ENCODE results near the gene PSORS1C2. TPM values are rescaled to one million over a fixed set of nuclear protein-coding genes. Genes with fewer than 3 reads are reported as not detected.

Gene PSORS1C2
- total RNA-seq, 2 experiments from 2014 or later: not detected

GRCh38 chr6:31092238-31092637 is 46.6 kb downstream of the PSORS1C2 start:
- BruUV-seq (replicated peaks): no TSS peak
- H3K9me3 ChIP-seq (ENCODE audit: low read length): no peaks in the 10 kb centered on the region
- TF ChIP-seq CTCF (conservative IDR thresholded peaks at IDR 0.05; ENCODE audit: low read length) (no peak), EZH2phosphoT487 (IDR thresholded peaks at IDR 0.05; ENCODE audit: borderline replicate concordance, low read depth, low read length) (no peak)
- H3K4me1 ChIP-seq (ENCODE audit: insufficient read depth, low read length, poor library complexity, severe bottlenecking): peaks cover 12% of the 10 kb centered on the region
- ChIA-PET POLR2A (no interaction called here), CTCF (ENCODE audit: unreplicated experiment) (no interaction called here)
- H3K4me2 ChIP-seq (ENCODE audit: low read length): no peak overlapping the region
- no peak overlapping the region for H2AFZ ChIP-seq (ENCODE audit: low read length)
- intact Hi-C loops (cut with micrococcal nuclease; ENCODE audit: unreplicated experiment): no loop called here
- DNase-seq (ENCODE audit: low spot score): no peak
- H3K79me2 ChIP-seq (ENCODE audit: insufficient read depth, low read depth, low read length): no peaks in the 10 kb centered on the region
- H3K4me3 ChIP-seq (ENCODE audit: low read depth, low read length, poor library complexity, severe bottlenecking): no peak overlapping the region
- no peaks in the 10 kb centered on the region for H3K36me3 ChIP-seq (ENCODE audit: insufficient read depth, low read length)
- H3K27ac ChIP-seq (ENCODE audit: low read depth, low read length, poor library complexity, severe bottlenecking): no peak overlapping the region
- no peaks in the 10 kb centered on the region for H3K9me2 ChIP-seq (ENCODE audit: insufficient read depth, low read length)
- H4K20me1 ChIP-seq (ENCODE audit: insufficient read depth, low read length): no peaks in the 10 kb centered on the region

- BruUV-seq (replicated peaks): no TSS peak
- DNase-seq (ENCODE audit: low spot score): no peak
- H3K27ac ChIP-seq (ENCODE audit: low read depth, low read length, poor library complexity, severe bottlenecking): no peak overlapping the region
- no peaks in the 10 kb centered on the region for H4K20me1 ChIP-seq (ENCODE audit: insufficient read depth, low read length)
- H2AFZ ChIP-seq (ENCODE audit: low read length): no peak overlapping the region
- H3K9me3 ChIP-seq (ENCODE audit: low read length): no peaks in the 10 kb centered on the region
- no peak overlapping the region for H3K4me2 ChIP-seq (ENCODE audit: low read length)
- H3K4me3 ChIP-seq (ENCODE audit: low read depth, low read length, poor library complexity, severe bottlenecking): no peak overlapping the region
- intact Hi-C loops (cut with micrococcal nuclease; ENCODE audit: unreplicated experiment): no loop called here
- H3K79me2 ChIP-seq (ENCODE audit: insufficient read depth, low read depth, low read length): no peaks in the 10 kb centered on the region
- ChIA-PET CTCF (ENCODE audit: unreplicated experiment) (no interaction called here), POLR2A (no interaction called here)
- H3K9me2 ChIP-seq (ENCODE audit: insufficient read depth, low read length): no peaks in the 10 kb centered on the region
- H3K36me3 ChIP-seq (ENCODE audit: insufficient read depth, low read length): no peaks in the 10 kb centered on the region
- H3K4me1 ChIP-seq (ENCODE audit: insufficient read depth, low read length, poor library complexity, severe bottlenecking): peaks cover 12% of the 10 kb centered on the region
- no peak for TF ChIP-seq CTCF (conservative IDR thresholded peaks at IDR 0.05; ENCODE audit: low read length)
- TF ChIP-seq EZH2phosphoT487 (IDR thresholded peaks at IDR 0.05; ENCODE audit: borderline replicate concordance, low read depth, low read length): no peak
These were observed 47.2 kb downstream of the PSORS1C2 start for GRCh38 chr6:31091680-31092079.

GRCh38 chr6:31090973-31091364 is 47.9 kb downstream of the PSORS1C2 start:
- TF ChIP-seq CTCF (conservative IDR thresholded peaks at IDR 0.05; ENCODE audit: low read length) (no peak), EZH2phosphoT487 (IDR thresholded peaks at IDR 0.05; ENCODE audit: borderline replicate concordance, low read depth, low read length) (no peak)
- H3K27ac ChIP-seq (ENCODE audit: low read depth, low read length, poor library complexity, severe bottlenecking): no peak overlapping the region
- no peak overlapping the region for H3K4me3 ChIP-seq (ENCODE audit: low read depth, low read length, poor library complexity, severe bottlenecking)
- no peaks in the 10 kb centered on the region for H3K9me2 ChIP-seq (ENCODE audit: insufficient read depth, low read length)
- intact Hi-C loops (cut with micrococcal nuclease; ENCODE audit: unreplicated experiment): no loop called here
- no peaks in the 10 kb centered on the region for H3K79me2 ChIP-seq (ENCODE audit: insufficient read depth, low read depth, low read length)
- no peak overlapping the region for H2AFZ ChIP-seq (ENCODE audit: low read length)
- no peaks in the 10 kb centered on the region for H4K20me1 ChIP-seq (ENCODE audit: insufficient read depth, low read length)
- DNase-seq (ENCODE audit: low spot score): no peak
- ChIA-PET POLR2A (interaction anchor here (0.6 kb wide), 1 partner anchor 162 kb away, joined by 3 read pairs; no protein-coding TSS in a partner anchor), CTCF (ENCODE audit: unreplicated experiment) (no interaction called here)
- H3K4me2 ChIP-seq (ENCODE audit: low read length): no peak overlapping the region
- BruUV-seq (replicated peaks): no TSS peak
- H3K4me1 ChIP-seq (ENCODE audit: insufficient read depth, low read length, poor library complexity, severe bottlenecking): peaks cover 12% of the 10 kb centered on the region
- H3K36me3 ChIP-seq (ENCODE audit: insufficient read depth, low read length): no peaks in the 10 kb centered on the region
- no peaks in the 10 kb centered on the region for H3K9me3 ChIP-seq (ENCODE audit: low read length)

Measured in OCI-LY7 (cell line).